Adrenal gland (tissue), 5 donors: ENCODE results near the gene CHMP4A.

Experiments
- POLR2A ChIP-seq, 2 donors: fragments of 450-650 bp; IDR thresholded peaks; one replicate each; pipeline ENCODE4 v1.6.1; 2017; ENCODE audit warnings: antibody characterized with exemption in 2 of 2, mild to moderate bottlenecking in 2 of 2, moderate library complexity in 1 of 2
- TF ChIP-seq, protein P1 (sequence below), 6 experiments: fragments of 450-650 bp in 4 of 6; fragments of 200-600 bp in 2 of 6; sonication (generic) in 1 of 6; IDR thresholded peaks; 1 replicate in 5 of 6; 2 replicates in 1 of 6; pipeline versions ENCODE4 v1.5.1 to v1.8.0; 2016 to 2021; ENCODE audit warnings: antibody characterized with exemption in 6 of 6, mild to moderate bottlenecking in 2 of 6, moderate library complexity in 1 of 6
- donor health status: DM: no; HTN: no; CAD: no.

DNA sequence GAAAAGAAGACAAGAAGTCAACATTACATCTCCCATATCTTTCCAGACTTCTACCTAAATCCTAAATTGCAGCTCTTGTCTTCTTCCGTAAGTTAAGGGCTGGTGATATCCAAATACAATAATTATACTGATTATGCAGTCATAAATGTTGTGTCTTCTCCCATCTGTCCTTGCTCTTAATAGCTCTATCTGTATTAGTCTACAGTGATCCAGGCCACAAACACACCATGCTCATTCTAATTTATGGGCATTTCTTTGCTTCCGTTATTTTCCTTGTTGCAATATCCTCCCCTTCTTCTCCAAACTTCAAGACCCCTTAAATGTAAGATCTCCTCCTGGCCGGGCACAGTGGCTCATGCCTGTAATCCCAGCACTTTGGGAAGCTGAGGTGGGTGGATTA lies 6.2 kb upstream of the CHMP4A start:
- TF ChIP-seq POLR2A (IDR thresholded peaks at IDR 0.05): no peak
- TF ChIP-seq, protein P1, sequence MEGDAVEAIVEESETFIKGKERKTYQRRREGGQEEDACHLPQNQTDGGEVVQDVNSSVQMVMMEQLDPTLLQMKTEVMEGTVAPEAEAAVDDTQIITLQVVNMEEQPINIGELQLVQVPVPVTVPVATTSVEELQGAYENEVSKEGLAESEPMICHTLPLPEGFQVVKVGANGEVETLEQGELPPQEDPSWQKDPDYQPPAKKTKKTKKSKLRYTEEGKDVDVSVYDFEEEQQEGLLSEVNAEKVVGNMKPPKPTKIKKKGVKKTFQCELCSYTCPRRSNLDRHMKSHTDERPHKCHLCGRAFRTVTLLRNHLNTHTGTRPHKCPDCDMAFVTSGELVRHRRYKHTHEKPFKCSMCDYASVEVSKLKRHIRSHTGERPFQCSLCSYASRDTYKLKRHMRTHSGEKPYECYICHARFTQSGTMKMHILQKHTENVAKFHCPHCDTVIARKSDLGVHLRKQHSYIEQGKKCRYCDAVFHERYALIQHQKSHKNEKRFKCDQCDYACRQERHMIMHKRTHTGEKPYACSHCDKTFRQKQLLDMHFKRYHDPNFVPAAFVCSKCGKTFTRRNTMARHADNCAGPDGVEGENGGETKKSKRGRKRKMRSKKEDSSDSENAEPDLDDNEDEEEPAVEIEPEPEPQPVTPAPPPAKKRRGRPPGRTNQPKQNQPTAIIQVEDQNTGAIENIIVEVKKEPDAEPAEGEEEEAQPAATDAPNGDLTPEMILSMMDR (IDR thresholded peaks at IDR 0.05): no peak
